Astrocyte (in vitro differentiated cells and primary cell): ENCODE measurements around the gene PRKAR2B. TPM values are rescaled to one million over a fixed set of nuclear protein-coding genes. Genes with fewer than 3 reads are reported as not detected.
A peak's percentile ranks its signal among the peaks of the same experiment; 100 is the strongest.

ENCODE experiments used
- DNase-seq: peaks from one replicate; pipeline ENCODE4 v3.0.0-alpha.2; 2010; ENCODE audit warnings: low read depth
- FAIRE-seq: peaks from 2 replicates; lab custom pipeline; 2011; peaks lifted over from hg19 to GRCh38; lab: Jason Lieb, UNC
- H2AFZ ChIP-seq: 2 replicates; pipeline ENCODE4 v1.6.0; 2012; ENCODE audit warnings: low read depth, low read length, inconsistent platforms
- H3K27ac ChIP-seq: 2 replicates; pipeline ENCODE4 v1.5.1; 2011; ENCODE audit warnings: low read depth, low read length, inconsistent platforms
- H3K27me3 ChIP-seq: 2 replicates; pipeline ENCODE4 v1.6.0; 2011; ENCODE audit warnings: low read length, inconsistent platforms; ENCODE audit not compliant: insufficient read depth
- H3K36me3 ChIP-seq: 2 replicates; pipeline ENCODE4 v1.5.1; 2011; ENCODE audit warnings: low read length, inconsistent platforms; ENCODE audit not compliant: insufficient read depth
- H3K4me1 ChIP-seq: 2 replicates; pipeline ENCODE4 v1.5.1; 2011; ENCODE audit warnings: low read length, inconsistent platforms; ENCODE audit not compliant: insufficient read depth
- H3K4me2 ChIP-seq: 2 replicates; pipeline ENCODE4 v1.6.0; 2012; ENCODE audit warnings: low read length, inconsistent platforms
- H3K4me3 ChIP-seq: 2 replicates; pipeline ENCODE4 v1.5.1; 2011; ENCODE audit warnings: low read depth, mild to moderate bottlenecking, low read length, inconsistent platforms; ENCODE audit not compliant: insufficient read depth
- H3K79me2 ChIP-seq: 2 replicates; pipeline ENCODE4 v1.6.0; 2012; ENCODE audit warnings: mild to moderate bottlenecking, low read length, inconsistent platforms; ENCODE audit not compliant: insufficient read depth
- H3K9ac ChIP-seq: 2 replicates; pipeline ENCODE4 v1.6.0; 2012; ENCODE audit warnings: mild to moderate bottlenecking, low read length, inconsistent platforms
- H3K9me3 ChIP-seq: 2 replicates; pipeline ENCODE4 v1.5.1; 2012; ENCODE audit warnings: low read depth, mild to moderate bottlenecking, low read length, inconsistent platforms; ENCODE audit not compliant: insufficient read depth
- H4K20me1 ChIP-seq: 2 replicates; pipeline ENCODE4 v1.6.0; 2012; ENCODE audit warnings: low read length, inconsistent platforms; ENCODE audit not compliant: insufficient read depth
- H3K27ac Mint-ChIP-seq: one replicate; pipeline ENCODE4 v1.8.0; 2021; ENCODE audit warnings: mild to moderate bottlenecking, mixed read lengths; ENCODE audit not compliant: unreplicated experiment
- H3K27me3 Mint-ChIP-seq: one replicate; pipeline ENCODE4 v1.8.0; 2021; ENCODE audit warnings: low read depth, mixed read lengths; ENCODE audit not compliant: unreplicated experiment
- H3K36me3 Mint-ChIP-seq: one replicate; pipeline ENCODE4 v1.8.0; 2021; ENCODE audit warnings: low read depth, mixed read lengths; ENCODE audit not compliant: unreplicated experiment
- H3K4me1 Mint-ChIP-seq: one replicate; pipeline ENCODE4 v1.8.0; 2021; ENCODE audit warnings: low read depth, mixed read lengths; ENCODE audit not compliant: unreplicated experiment
- H3K4me3 Mint-ChIP-seq: one replicate; pipeline ENCODE4 v1.8.0; 2021; ENCODE audit warnings: mild to moderate bottlenecking, moderate library complexity, mixed read lengths; ENCODE audit not compliant: unreplicated experiment
- H3K9me3 Mint-ChIP-seq: one replicate; pipeline ENCODE4 v1.8.0; 2021; ENCODE audit warnings: mild to moderate bottlenecking, mixed read lengths; ENCODE audit not compliant: unreplicated experiment
- EZH2 ChIP-seq: IDR thresholded peaks from 2 replicates; pipeline ENCODE4 v1.6.1; 2012; ENCODE audit warnings: mild to moderate bottlenecking, low read length, inconsistent platforms; ENCODE audit not compliant: insufficient read depth
- total RNA-seq: library from RNA; stranded (reverse); gene quantifications from 2 replicates; pipeline ENCODE4 v1.2.1, GENCODE V29; 2021
- TF ChIP-seq, protein P1 (sequence below): IDR thresholded peaks from 2 replicates; pipeline ENCODE4 v1.5.1; 2011; ENCODE audit warnings: low read depth, mild to moderate bottlenecking, inconsistent platforms, low read length, moderate library complexity; ENCODE audit not compliant: insufficient read depth

PRKAR2B gene
- total RNA-seq, 1 donor from 2014 or later: 7.6 TPM

DNA sequence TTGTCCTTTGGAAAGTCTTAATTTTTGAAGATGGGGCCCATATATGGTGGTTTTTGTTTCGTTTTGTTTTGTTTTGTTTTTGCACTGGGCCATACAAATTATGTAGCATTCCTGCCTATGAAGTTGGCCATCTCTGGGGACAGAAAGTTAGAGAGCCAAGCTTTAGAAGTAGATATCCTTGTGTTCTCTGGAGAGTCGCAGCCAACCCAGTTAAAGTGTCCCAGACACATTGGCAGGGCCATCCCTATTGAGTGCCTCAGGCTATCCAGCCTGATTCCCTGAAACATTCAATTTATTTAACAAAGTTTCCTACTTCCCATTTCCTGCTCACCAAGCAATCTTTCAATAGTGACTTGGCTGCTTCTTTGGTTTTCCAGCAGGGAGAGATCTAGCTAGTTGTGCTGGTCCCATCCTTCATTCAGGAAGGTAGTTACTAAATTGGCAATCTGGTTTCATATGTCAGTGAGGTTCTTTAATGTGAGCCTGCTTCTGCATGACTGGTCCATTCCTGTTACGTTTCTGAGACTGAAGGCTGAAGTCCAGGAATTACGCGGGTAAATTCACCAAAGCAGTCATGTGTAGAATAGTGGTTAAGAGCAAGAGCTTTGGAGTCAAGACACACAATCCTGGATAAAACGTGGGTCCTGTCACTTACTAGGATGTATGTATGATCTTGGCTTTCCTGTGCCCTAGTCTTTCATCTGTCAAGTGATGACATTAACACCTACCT lies 75.0 kb downstream of the PRKAR2B start:
- Histone ChIP-seq H3K36me3 (no peaks in the 10 kb centered on the region), H3K9ac (no peak overlapping the region), H2AFZ (no peak overlapping the region), H3K27me3 (no peaks in the 10 kb centered on the region), H3K9me3 (no peaks in the 10 kb centered on the region), H3K4me3 (no peak overlapping the region), H3K79me2 (no peaks in the 10 kb centered on the region), H3K27ac (no peak overlapping the region), H4K20me1 (no peaks in the 10 kb centered on the region), H3K4me1 (peaks cover 3% of the 10 kb centered on the region), H3K4me2 (no peak overlapping the region)
- no peaks in the 10 kb centered on the region for H3K9me3 Mint-ChIP-seq
- TF ChIP-seq, protein P1, sequence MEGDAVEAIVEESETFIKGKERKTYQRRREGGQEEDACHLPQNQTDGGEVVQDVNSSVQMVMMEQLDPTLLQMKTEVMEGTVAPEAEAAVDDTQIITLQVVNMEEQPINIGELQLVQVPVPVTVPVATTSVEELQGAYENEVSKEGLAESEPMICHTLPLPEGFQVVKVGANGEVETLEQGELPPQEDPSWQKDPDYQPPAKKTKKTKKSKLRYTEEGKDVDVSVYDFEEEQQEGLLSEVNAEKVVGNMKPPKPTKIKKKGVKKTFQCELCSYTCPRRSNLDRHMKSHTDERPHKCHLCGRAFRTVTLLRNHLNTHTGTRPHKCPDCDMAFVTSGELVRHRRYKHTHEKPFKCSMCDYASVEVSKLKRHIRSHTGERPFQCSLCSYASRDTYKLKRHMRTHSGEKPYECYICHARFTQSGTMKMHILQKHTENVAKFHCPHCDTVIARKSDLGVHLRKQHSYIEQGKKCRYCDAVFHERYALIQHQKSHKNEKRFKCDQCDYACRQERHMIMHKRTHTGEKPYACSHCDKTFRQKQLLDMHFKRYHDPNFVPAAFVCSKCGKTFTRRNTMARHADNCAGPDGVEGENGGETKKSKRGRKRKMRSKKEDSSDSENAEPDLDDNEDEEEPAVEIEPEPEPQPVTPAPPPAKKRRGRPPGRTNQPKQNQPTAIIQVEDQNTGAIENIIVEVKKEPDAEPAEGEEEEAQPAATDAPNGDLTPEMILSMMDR: no peak
- no peak for TF ChIP-seq EZH2
- no peaks in the 10 kb centered on the region for H3K27me3 Mint-ChIP-seq
- FAIRE-seq: no peak
- no peak overlapping the region for H3K27ac Mint-ChIP-seq
- H3K4me3 Mint-ChIP-seq: no peak overlapping the region
- peaks cover 15% of the 10 kb centered on the region for H3K4me1 Mint-ChIP-seq
- DNase-seq: peak; percentile 30
- H3K36me3 Mint-ChIP-seq: no peaks in the 10 kb centered on the region

- DNase-seq (no peak), FAIRE-seq (no peak)
- Histone ChIP-seq H3K4me2 (no peak overlapping the region), H3K27ac (no peak overlapping the region), H4K20me1 (no peaks in the 10 kb centered on the region), H3K4me3 (no peak overlapping the region), H2AFZ (no peak overlapping the region), H3K9me3 (no peaks in the 10 kb centered on the region), H3K9ac (no peak overlapping the region), H3K79me2 (no peaks in the 10 kb centered on the region), H3K36me3 (no peaks in the 10 kb centered on the region), H3K4me1 (peaks cover 3% of the 10 kb centered on the region), H3K27me3 (no peaks in the 10 kb centered on the region)
- H3K4me3 Mint-ChIP-seq: no peak overlapping the region
- no peaks in the 10 kb centered on the region for H3K27me3 Mint-ChIP-seq
- no peaks in the 10 kb centered on the region for H3K9me3 Mint-ChIP-seq
- TF ChIP-seq EZH2: no peak
- TF ChIP-seq, protein P1: no peak
- H3K36me3 Mint-ChIP-seq: no peaks in the 10 kb centered on the region
- peaks cover 15% of the 10 kb centered on the region for H3K4me1 Mint-ChIP-seq
- no peak overlapping the region for H3K27ac Mint-ChIP-seq
Measured at GRCh38 chr7:107122486-107122911, 78.0 kb downstream of the PRKAR2B start.

DNA sequence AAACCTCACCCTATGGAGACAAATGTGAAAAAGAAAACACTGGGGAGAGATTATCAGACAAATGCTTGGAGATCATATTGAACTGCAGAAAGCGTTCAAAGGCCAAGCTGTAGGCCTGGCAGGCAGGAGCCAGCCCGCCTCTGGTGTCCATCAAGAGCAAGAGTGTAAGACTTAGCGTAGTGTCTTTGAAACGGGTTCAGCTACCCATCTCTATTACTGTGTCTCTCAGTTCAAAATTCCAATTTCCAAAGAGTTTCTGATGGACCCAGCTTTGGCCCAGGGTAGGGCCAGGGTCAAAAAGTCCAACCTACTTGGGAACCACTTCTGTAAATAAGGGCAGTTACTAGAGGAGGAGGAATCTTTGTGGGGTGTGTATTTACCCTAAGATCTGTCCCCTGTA lies 78.9 kb downstream of the PRKAR2B start:
- no peaks in the 10 kb centered on the region for H3K79me2 ChIP-seq
- H3K4me1 ChIP-seq: peaks cover 1% of the 10 kb centered on the region
- Mint-ChIP-seq H3K27ac (no peak overlapping the region), H3K9me3 (no peaks in the 10 kb centered on the region), H3K27me3 (no peaks in the 10 kb centered on the region), H3K4me1 (peaks cover 8% of the 10 kb centered on the region), H3K4me3 (no peak overlapping the region), H3K36me3 (no peaks in the 10 kb centered on the region)
- no peak overlapping the region for H3K9ac ChIP-seq
- TF ChIP-seq EZH2: no peak
- TF ChIP-seq, protein P1: no peak
- no peaks in the 10 kb centered on the region for H3K27me3 ChIP-seq
- H3K4me3 ChIP-seq: no peak overlapping the region
- no peak for DNase-seq
- no peaks in the 10 kb centered on the region for H4K20me1 ChIP-seq
- no peak overlapping the region for H3K4me2 ChIP-seq
- H2AFZ ChIP-seq: no peak overlapping the region
- FAIRE-seq: no peak
- H3K36me3 ChIP-seq: no peaks in the 10 kb centered on the region
- no peaks in the 10 kb centered on the region for H3K9me3 ChIP-seq
- no peak overlapping the region for H3K27ac ChIP-seq
